Measurements from ENCODE around the gene TMOD2. TPM values are rescaled to one million over a fixed set of nuclear protein-coding genes. Genes with fewer than 3 reads are reported as not detected.
"Not testable (repeated sequence)": the region's sequence is repeated elsewhere in the genome, so short reads cannot be mapped to it uniquely, and the experiment has no call there.

TMOD2 gene
- total RNA-seq, 1 donor from 2014 or later = 29.2 TPM

GRCh38 chr15:51770902-51771301 is 19.5 kb downstream of the TMOD2 start:
- no peak for DNase-seq (ENCODE audit: low read depth in 2 of 2)

- peak; percentile 37 to 48 for DNase-seq (ENCODE audit: low read depth in 2 of 2)
Measured at GRCh38 chr15:51771773-51772172, 20.4 kb downstream of the TMOD2 start.

GRCh38 chr15:51774916-51775315 is 23.5 kb downstream of the TMOD2 start:
- DNase-seq (ENCODE audit: low read depth in 2 of 2) = no peak

- DNase-seq (ENCODE audit: low read depth in 2 of 2) = peak; percentile 67 to 82
Measured at GRCh38 chr15:51775967-51776816, 24.8 kb downstream of the TMOD2 start.

GRCh38 chr15:51776952-51777569 is 25.7 kb downstream of the TMOD2 start:
- peak; percentile 82 to 88 for DNase-seq (ENCODE audit: low read depth in 2 of 2)

- no peak for DNase-seq (ENCODE audit: low read depth in 2 of 2)
Measured at GRCh38 chr15:51780636-51781035, 29.2 kb downstream of the TMOD2 start.

GRCh38 chr15:51781506-51781905 is 30.1 kb downstream of the TMOD2 start:
- DNase-seq (ENCODE audit: low read depth in 2 of 2) = no peak

- DNase-seq (ENCODE audit: low read depth in 2 of 2) = peak; percentile 31 to 33
Measured at GRCh38 chr15:51782357-51782896, 31.0 kb downstream of the TMOD2 start.

- no peak for DNase-seq (ENCODE audit: low read depth in 2 of 2)
Measured at GRCh38 chr15:51783967-51784366, 32.6 kb downstream of the TMOD2 start.

GRCh38 chr15:51787130-51787529 is 35.7 kb downstream of the TMOD2 start:
- DNase-seq (ENCODE audit: low read depth in 2 of 2) = not testable (repeated sequence)

- not testable (repeated sequence) for DNase-seq (ENCODE audit: low read depth in 2 of 2)
Measured at GRCh38 chr15:51792474-51792873, 41.1 kb downstream of the TMOD2 start.

GRCh38 chr15:51793521-51794305 is 42.3 kb downstream of the TMOD2 start:
- peak; percentile 47 to 49 for DNase-seq (ENCODE audit: low read depth in 2 of 2)

- DNase-seq (ENCODE audit: low read depth in 2 of 2) = no peak
Measured at GRCh38 chr15:51796847-51797401, 45.5 kb downstream of the TMOD2 start.

- DNase-seq (ENCODE audit: low read depth in 2 of 2) = peak in 1 of 2 donors; percentile 10
Measured at GRCh38 chr15:51798281-51798680, 46.9 kb downstream of the TMOD2 start.

GRCh38 chr15:51799282-51800252 is 48.2 kb downstream of the TMOD2 start:
- no peak for DNase-seq (ENCODE audit: low read depth in 2 of 2)

GRCh38 chr15:51801391-51801835 is 50.0 kb downstream of the TMOD2 start:
- DNase-seq (ENCODE audit: low read depth in 2 of 2) = peak; percentile 42 to 62

- no peak for DNase-seq (ENCODE audit: low read depth in 2 of 2)
Measured at GRCh38 chr15:51802593-51802992, 51.2 kb downstream of the TMOD2 start.

- no peak for DNase-seq (ENCODE audit: low read depth in 2 of 2)
Measured at GRCh38 chr15:51803965-51804364, 52.6 kb downstream of the TMOD2 start.

- DNase-seq (ENCODE audit: low read depth in 2 of 2) = peak in 1 of 2 donors; percentile 11
Measured at GRCh38 chr15:51806123-51806522, 54.7 kb downstream of the TMOD2 start.

GRCh38 chr15:51809457-51809856 is 58.1 kb downstream of the TMOD2 start:
- no peak for DNase-seq (ENCODE audit: low read depth in 2 of 2)
